Measurements from ENCODE around the gene ALOX15. TPM values are rescaled to one million over a fixed set of nuclear protein-coding genes. Genes with fewer than 3 reads are reported as not detected.

ALOX15 gene
- total RNA-seq, 3 donors from 2014 or later (not counting 1 experiment from before 2014, with no cell fraction given): not detected

- H3K36me3 ChIP-seq (ENCODE audit: control insufficient read depth, insufficient read depth, low read length): no peaks in the 10 kb centered on the region
- 84% methylated on average over 22 of the region's 22 CpGs for WGBS (ENCODE audit: insufficient coverage)
- H3K27ac ChIP-seq (ENCODE audit: low read length): no peak overlapping the region
- Mint-ChIP-seq H3K9me3 (no peaks in the 10 kb centered on the region), H3K36me3 (no peaks in the 10 kb centered on the region), H3K27ac (no peak overlapping the region), H3K27me3 (ENCODE audit: low read depth in 2 of 2) (peaks cover 11 to 22% of the 10 kb centered on the region in 2 donors), H3K4me1 (no peaks in the 10 kb centered on the region), H3K4me3 (no peak overlapping the region)
- peaks cover 1% of the 10 kb centered on the region for H3K4me1 ChIP-seq (ENCODE audit: control insufficient read depth, insufficient read depth, low read length)
- H3K27me3 ChIP-seq (ENCODE audit: control insufficient read depth, insufficient read depth, low read length): peaks cover 5% of the 10 kb centered on the region
- intact Hi-C loops (cut with micrococcal nuclease): no loop called here
- no peak overlapping the region for H3K4me3 ChIP-seq (ENCODE audit: low read length)
- H3K9me3 ChIP-seq (ENCODE audit: control insufficient read depth, insufficient read depth, low read length): no peaks in the 10 kb centered on the region
- ATAC-seq: no peak
- no peak for DNase-seq
- TF ChIP-seq CTCF (IDR thresholded peaks at IDR 0.05): no peak
Observed at GRCh38 chr17:4588898-4589625, 52.4 kb downstream of the ALOX15 start.

GRCh38 chr17:4588391-4588790 is 53.1 kb downstream of the ALOX15 start:
- Histone ChIP-seq H3K36me3 (ENCODE audit: control insufficient read depth, insufficient read depth, low read length) (no peaks in the 10 kb centered on the region), H3K27ac (ENCODE audit: low read length) (no peak overlapping the region), H3K4me1 (ENCODE audit: control insufficient read depth, insufficient read depth, low read length) (peaks cover 5% of the 10 kb centered on the region), H3K9me3 (ENCODE audit: control insufficient read depth, insufficient read depth, low read length) (no peaks in the 10 kb centered on the region), H3K4me3 (ENCODE audit: low read length) (no peak overlapping the region), H3K27me3 (ENCODE audit: control insufficient read depth, insufficient read depth, low read length) (peaks cover 9% of the 10 kb centered on the region)
- ATAC-seq (no peak), DNase-seq (no peak)
- Mint-ChIP-seq H3K36me3 (no peaks in the 10 kb centered on the region), H3K4me3 (no peak overlapping the region), H3K27ac (no peak overlapping the region), H3K27me3 (ENCODE audit: low read depth in 2 of 2) (peaks cover 17 to 27% of the 10 kb centered on the region in 2 donors), H3K4me1 (peaks cover 0 to 4% of the 10 kb centered on the region in 2 donors), H3K9me3 (no peaks in the 10 kb centered on the region)
- WGBS (ENCODE audit: insufficient coverage): 67% methylated on average over 11 of the region's 11 CpGs
- intact Hi-C loops (cut with micrococcal nuclease): no loop called here
- TF ChIP-seq CTCF (IDR thresholded peaks at IDR 0.05): no peak

GRCh38 chr17:4587803-4588202 is 53.7 kb downstream of the ALOX15 start:
- TF ChIP-seq CTCF (IDR thresholded peaks at IDR 0.05): no peak
- intact Hi-C loops (cut with micrococcal nuclease): no loop called here
- peaks cover 23 to 29% of the 10 kb centered on the region in 2 donors for H3K27me3 Mint-ChIP-seq (ENCODE audit: low read depth in 2 of 2)

GRCh38 chr17:4587195-4587594 is 54.3 kb downstream of the ALOX15 start:
- H3K36me3 Mint-ChIP-seq: no peaks in the 10 kb centered on the region
- intact Hi-C loops (cut with micrococcal nuclease): no loop called here
- H3K4me1 ChIP-seq (ENCODE audit: control insufficient read depth, insufficient read depth, low read length): peaks cover 5% of the 10 kb centered on the region
- H3K9me3 ChIP-seq (ENCODE audit: control insufficient read depth, insufficient read depth, low read length): no peaks in the 10 kb centered on the region
- H3K4me1 Mint-ChIP-seq: peaks cover 0 to 4% of the 10 kb centered on the region in 2 donors
- no peak for ATAC-seq
- H3K9me3 Mint-ChIP-seq: no peaks in the 10 kb centered on the region
- no peak overlapping the region for H3K27ac ChIP-seq (ENCODE audit: low read length)
- no peak for DNase-seq
- no peak overlapping the region for H3K27ac Mint-ChIP-seq
- peaks cover 26 to 31% of the 10 kb centered on the region in 2 donors for H3K27me3 Mint-ChIP-seq (ENCODE audit: low read depth in 2 of 2)
- no peak overlapping the region for H3K4me3 Mint-ChIP-seq
- peaks cover 9% of the 10 kb centered on the region for H3K27me3 ChIP-seq (ENCODE audit: control insufficient read depth, insufficient read depth, low read length)
- H3K36me3 ChIP-seq (ENCODE audit: control insufficient read depth, insufficient read depth, low read length): no peaks in the 10 kb centered on the region
- no peak overlapping the region for H3K4me3 ChIP-seq (ENCODE audit: low read length)
- 88% methylated on average over 7 of the region's 7 CpGs for WGBS (ENCODE audit: insufficient coverage)
- TF ChIP-seq CTCF (IDR thresholded peaks at IDR 0.05): no peak

More at GRCh38 chr17:4587803-4588202, 53.7 kb downstream of the ALOX15 start:
- Mint-ChIP-seq H3K4me3 (no peak overlapping the region), H3K4me1 (peaks cover 0 to 4% of the 10 kb centered on the region in 2 donors), H3K9me3 (no peaks in the 10 kb centered on the region), H3K27ac (no peak overlapping the region), H3K36me3 (no peaks in the 10 kb centered on the region)
- H3K27ac ChIP-seq (ENCODE audit: low read length): no peak overlapping the region
- peaks cover 5% of the 10 kb centered on the region for H3K4me1 ChIP-seq (ENCODE audit: control insufficient read depth, insufficient read depth, low read length)
- no peak for ATAC-seq
- WGBS (ENCODE audit: insufficient coverage): 60% methylated on average over 9 of the region's 9 CpGs
- DNase-seq: no peak
- no peaks in the 10 kb centered on the region for H3K36me3 ChIP-seq (ENCODE audit: control insufficient read depth, insufficient read depth, low read length)
- H3K9me3 ChIP-seq (ENCODE audit: control insufficient read depth, insufficient read depth, low read length): no peaks in the 10 kb centered on the region
- H3K27me3 ChIP-seq (ENCODE audit: control insufficient read depth, insufficient read depth, low read length): peaks cover 9% of the 10 kb centered on the region
- no peak overlapping the region for H3K4me3 ChIP-seq (ENCODE audit: low read length)
